GM21423 (cell line): ENCODE data around the gene ATP13A4.

Experiments
- ATAC-seq: cut with Tn5 transposase; IDR thresholded peaks from one replicate; pipeline ENCODE4 v1.9.1; 2021; ENCODE audit warnings: mild to moderate bottlenecking, moderate library complexity; ENCODE audit not compliant: unreplicated experiment

ATP13A4 gene

GRCh38 chr3:193554811-193555210 is at the start of gene ATP13A4:
ATP13A4 (minus strand) TSS chr3:193554895; CDS start chr3:193554799, 96 bp downstream.
- ATAC-seq, result no peak

DNA sequence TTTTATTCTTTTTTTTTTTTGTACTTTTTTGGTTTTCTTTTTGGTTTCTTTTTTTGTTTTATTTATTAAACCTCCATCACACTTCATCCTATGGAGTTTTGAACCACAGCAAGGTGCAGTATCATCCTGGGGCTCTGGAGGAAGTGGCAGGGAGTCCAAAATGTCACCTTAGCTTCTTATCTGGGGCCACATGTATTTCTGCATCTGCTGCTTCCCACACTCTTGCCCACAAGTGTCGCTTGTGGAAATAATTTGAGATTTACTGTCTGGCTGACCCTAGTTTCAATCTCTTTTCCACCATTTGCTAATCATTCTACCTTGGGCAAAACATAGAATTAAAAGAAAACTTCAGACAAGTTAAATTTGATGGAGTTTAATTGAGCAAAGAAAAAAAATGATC is 44.7 kb upstream of the ATP13A4 start:
- no peak for ATAC-seq

DNA sequence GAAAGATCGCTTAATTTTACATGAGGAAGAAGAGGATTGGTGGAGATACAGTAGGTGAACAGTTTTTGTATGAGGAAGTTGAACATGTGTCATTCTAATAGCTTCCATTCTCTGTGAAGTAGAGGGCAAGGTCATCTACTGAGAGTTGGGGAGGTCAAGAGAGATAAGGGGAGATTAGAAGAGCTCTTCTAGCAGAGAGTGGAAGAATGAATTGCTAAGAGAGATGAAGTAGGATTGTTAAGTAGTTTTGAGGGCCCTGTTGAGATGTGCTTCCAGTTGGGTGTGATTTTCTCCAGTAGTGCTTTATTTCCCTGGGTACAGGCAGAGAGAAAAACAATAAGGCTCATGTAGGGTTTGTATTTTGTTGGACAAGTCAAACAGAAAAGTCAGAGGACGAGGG is 43.5 kb upstream of the ATP13A4 start:
- ATAC-seq, result no peak

DNA sequence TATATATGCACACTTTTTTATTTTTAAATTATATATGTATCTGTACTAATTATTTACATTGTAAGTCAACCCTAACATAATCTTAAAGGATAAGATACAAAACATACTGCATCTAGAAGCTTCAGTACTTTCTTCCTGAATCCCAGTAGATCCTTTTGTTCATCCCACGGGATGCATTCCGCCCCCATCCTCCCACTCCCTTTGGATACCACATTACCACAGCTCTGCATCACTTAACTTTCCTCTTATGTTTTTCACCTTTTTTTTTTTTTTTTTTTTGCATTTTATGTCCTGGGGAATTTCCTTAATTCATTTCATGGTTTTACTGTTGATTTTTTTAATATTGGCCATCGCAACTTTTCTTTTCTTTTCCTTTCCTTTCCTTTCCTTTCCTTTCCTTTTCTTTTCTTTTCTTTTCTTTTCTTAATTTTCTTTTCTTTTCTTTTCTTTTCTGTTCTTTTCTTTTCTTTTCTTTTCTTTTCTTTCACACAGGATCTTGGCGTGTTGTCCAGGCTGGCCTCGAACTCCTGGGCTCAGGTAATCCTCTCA is 41.3 kb upstream of the ATP13A4 start:
- no peak for ATAC-seq

DNA sequence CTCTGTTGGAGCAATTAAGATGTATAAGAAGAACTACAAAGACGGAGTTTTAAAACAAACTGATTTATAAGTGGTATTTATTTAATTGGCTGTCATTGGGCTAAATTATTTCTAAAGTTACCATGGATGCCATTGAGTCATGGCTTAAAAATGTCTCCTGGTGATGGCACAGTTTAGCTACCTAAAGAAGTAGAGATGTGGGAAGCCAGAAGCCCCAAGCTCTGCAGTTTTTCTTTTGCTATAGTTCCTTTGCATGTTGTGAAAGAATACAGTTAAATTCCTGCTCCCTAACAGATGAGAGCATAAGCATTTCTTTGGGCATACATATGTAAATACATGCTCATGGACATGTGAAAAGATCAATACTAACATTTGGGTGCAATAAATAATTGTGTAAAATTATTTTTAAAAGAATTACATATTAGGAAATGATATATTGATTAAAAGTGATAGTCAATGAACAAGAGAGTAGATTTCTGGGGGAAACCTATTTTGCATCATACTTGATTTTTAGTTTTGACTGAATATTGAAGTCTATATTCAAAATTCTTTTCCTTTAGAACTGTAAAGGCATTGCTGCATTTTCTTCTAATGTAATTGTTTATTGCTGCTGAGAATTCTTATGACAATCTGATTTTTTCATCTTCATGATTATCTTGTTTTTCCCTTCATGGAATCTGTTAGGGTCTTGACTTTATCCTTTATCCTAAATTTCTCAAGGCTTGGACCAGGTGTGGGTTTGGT is 40.4 kb upstream of the ATP13A4 start:
- ATAC-seq, result no peak

DNA sequence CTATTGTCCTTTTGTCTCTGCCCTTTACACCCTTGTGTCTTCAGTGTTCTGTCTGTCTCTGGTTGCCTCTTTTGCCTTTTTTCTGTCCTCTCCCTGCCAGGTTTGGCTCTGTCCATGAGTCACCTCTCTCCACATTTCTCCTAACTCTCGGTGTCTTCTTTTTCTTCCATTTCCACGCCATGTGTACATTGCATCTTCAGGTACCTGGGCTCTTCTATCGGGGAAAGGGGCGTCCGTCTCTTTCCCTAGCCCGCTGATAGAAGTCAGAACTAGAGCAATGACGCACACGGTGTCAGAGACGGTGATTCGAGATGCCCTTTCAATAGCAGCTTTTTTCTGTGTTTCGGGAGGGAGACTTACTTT is 39.0 kb upstream of the ATP13A4 start:
- peak; percentile 25 for ATAC-seq

DNA sequence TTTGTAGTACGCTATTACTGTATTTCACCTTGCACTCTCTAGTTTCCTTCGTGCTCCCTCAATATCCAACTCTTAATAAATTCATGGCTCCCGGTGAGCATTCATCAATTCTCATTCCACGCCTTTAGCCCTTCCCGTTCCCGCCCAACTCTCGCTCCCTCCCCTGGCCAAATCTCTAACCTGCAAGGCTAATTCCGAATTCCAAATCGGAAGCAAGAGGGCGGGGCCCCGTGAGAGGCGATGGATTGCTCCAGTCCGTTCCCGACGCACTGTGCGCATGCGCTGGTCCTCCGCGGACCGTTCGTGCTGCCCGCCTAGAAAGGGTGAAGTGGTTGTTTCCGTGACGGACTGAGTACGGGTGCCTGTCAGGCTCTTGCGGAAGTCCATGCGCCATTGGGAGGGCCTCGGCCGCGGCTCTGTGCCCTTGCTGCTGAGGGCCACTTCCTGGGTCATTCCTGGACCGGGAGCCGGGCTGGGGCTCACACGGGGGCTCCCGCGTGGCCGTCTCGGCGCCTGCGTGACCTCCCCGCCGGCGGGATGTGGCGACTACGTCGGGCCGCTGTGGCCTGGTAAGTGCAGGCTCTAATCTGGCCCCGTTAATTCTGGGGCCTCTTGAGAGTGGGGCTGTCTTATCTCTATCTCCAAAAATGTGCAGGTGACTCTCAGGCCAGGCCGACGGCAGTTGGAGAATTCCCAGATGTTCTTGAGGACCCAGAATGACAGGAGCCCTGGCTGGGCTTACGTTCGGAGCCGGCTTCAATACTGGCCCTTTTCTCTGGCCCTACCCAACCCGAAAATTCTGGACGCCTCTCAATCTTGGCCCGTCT is 38.4 kb upstream of the ATP13A4 start, which contains the start of gene OPA1:
TSS of gene OPA1 (plus strand) at position 368 of the 827 bp plus-strand sequence. CDS start at position 538, 170 bp downstream.
- ATAC-seq, result peak; percentile 98

DNA sequence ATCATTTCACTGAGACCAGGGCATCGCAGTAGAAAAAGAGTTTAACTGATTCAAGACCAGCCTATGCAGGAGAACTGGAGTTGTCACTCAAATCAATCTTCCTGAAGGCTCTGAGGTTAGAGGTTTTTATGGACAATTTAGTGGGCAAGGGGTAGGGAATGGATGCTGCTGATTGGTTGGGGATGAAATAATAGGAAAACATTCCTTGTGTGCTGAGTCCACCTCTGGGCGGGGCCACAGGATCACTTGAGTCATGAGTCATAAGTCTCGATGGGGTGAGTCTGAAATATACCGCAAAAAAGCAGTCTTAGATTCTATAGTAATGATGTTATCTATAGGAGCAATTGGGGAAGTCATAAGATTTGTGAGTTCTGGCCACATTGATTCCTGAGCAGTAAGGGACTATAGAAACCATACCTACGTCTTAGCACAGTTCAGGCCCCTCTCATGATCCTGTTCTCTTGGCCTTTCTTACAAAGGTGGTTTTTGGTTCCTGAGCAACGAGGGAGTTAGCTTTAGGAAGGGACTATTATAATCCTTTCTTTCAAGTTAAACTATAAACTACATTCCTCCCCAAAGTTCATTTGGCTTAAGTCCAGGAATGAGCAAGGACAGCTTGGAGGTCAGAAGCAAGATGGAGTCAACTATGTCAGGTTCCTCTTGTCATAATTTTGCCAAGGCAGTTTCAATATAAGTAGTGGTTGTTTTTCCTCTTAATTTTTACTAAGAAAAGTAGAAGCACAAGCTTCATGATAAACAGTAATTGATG is 35.6 kb upstream of the ATP13A4 start:
- ATAC-seq, result no peak

DNA sequence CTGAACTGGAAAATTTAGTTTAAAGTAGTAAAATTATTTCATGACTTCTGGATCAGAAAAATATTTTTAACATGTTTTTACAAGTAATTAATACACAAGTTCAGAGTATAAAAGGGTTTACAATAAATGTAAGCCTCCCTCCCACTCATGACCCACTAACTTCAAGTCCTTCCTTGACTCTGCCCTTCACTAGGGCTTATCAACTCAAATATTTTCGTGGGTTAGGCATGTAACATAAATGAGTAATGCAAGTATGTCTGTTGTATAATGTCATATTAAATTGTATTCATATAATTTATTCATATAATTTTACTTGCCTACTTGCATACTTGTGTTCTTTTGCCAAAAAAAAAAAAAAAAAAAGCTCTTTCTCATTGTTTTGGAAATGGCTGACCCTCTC is 34.9 kb upstream of the ATP13A4 start:
- ATAC-seq, result no peak

- ATAC-seq, result no peak
Observed at GRCh38 chr3:193589129-193589528, 34.4 kb upstream of the ATP13A4 start.

GRCh38 chr3:193586526-193586925 is 31.8 kb upstream of the ATP13A4 start:
- ATAC-seq, result no peak

DNA sequence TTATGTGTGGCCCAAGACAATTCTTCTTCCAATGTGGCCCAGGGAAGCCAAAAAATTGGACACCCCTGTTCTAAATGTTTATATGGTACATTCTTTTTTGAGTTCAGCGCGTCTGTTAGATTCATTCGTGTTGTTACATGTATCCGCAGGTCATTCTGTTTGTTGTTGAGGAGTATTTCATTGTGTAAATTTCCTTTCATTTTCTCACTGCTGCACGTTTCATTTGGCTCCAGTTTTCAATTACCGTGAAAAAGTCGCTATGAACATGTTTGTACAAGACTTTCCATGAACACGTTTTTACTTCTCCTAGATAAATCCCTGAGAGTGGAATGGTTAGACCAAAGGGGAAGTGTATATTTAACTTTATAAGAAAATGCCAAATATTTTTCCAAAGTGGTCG is 30.8 kb upstream of the ATP13A4 start:
- no peak for ATAC-seq

DNA sequence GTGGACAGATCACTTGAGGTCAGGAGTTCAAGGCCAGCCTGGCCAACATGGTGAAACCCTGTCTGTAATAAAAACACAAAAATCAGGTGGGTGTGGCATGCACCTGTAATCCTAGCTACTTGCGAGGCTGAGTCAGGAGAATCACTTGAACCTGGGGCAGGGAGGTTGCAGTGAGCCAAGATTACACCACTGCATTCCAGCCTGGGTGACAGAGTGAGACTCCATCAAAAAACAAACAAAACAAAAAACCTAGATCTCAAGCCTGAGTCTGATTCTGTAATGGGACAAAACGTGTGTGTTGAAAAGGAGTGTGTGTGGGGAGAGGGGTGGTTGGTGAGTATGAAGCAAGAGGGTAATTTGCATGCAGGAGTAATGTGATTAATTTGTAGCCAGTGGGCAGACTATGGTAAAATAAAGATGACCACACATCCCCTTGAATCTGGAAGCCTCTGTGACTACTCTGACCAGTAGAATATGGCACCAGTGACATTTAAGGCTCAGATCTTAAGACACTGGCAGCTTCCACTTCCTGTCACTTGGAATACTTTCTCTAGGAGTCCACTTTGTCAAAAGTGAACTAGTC is 19.9 kb upstream of the ATP13A4 start:
- ATAC-seq, result peak; percentile 51

GRCh38 chr3:193573403-193574191 is 18.9 kb upstream of the ATP13A4 start:
- no peak for ATAC-seq

DNA sequence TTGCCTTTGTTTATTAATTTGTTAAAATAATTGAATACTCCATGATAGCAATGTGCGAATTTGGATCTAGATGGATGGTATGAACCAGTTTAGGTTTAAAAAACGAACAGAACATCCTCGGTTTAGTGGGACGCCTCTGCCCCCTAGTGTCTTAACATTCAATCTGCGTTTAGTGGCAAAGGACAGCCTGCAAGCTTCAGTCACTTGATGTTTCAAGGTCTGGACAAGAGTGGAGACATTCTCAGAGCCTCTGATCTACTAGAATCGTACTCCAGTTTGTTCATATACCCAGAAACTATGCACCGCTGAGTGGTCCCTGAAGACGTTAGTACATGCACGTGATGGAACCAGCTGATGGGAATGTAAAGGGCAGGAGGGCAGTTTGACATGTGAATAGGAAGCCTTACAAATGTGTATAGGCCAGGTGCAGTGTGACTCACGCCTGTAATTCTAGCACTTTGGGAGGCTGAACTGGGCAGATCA is 17.8 kb upstream of the ATP13A4 start:
- peak; percentile 79 for ATAC-seq

- ATAC-seq, result no peak
Observed at GRCh38 chr3:193569119-193569518, 14.4 kb upstream of the ATP13A4 start.

DNA sequence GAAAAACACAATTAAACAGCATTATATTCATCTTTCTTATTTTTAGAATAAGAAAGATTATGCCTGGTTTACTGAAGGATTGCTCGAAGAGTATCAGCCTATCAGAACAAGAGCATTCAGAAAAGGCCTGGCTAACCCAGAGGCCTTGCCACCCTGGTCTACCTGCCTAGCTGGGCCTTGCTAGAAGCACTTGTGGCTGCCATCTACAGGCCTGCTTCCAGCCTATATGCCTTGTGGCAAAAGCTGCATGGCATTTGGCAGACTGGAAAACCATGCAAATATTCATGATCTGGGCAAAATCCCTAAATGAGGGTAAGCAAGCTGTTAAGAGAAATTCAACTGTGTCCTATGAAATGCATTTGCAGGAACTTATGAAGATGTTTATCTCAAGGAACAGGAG is 9.3 kb upstream of the ATP13A4 start:
- ATAC-seq, result no peak

DNA sequence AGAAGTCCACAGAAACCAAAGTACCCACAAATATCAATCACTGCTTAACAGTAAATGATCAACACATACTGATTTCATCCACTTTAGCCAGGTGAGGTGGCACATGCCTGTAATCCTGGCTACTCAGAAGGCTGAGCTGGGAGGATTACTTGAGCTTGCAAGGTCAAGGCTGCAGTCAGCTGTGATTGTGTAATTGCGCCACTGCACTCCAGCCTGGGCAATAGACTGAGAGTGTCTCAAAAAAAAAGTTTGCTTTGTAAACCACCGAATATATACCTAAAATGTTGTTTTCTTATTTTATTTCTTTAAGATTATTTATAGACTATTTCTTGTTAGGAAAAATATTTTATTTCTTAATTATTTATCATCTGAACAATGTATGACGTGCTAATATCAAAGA is 8.7 kb upstream of the ATP13A4 start:
- no peak for ATAC-seq

DNA sequence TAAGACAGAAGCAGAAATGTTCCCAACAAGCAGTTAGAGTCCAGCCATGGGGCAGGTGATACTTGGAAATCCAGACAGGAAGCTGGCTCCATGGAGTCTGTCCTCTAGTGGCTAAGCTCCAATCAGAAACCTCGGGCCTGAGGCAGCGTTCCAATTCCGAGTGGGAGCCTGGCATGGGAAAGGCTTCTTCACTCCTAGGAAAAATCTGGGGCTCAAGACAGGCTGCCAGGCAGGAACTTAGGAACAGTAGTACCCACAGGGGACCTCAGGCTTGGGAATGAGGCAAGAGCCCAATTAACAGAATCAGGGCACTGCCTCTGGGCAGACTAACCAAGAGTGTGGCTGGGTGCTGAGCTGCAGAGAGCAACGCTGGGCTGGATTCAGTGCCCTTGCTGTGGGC is 6.2 kb upstream of the ATP13A4 start:
- ATAC-seq, result no peak

- ATAC-seq, result no peak
Observed at GRCh38 chr3:193560091-193560490, 5.4 kb upstream of the ATP13A4 start.
